ENCODE measurements around the gene KRTAP5-11. TPM values are rescaled to one million over a fixed set of nuclear protein-coding genes. Genes with fewer than 3 reads are reported as not detected.
"Not testable (repeated sequence)": the region's sequence is repeated elsewhere in the genome, so short reads cannot be mapped to it uniquely, and the experiment has no call there.

KRTAP5-11 gene
- total and polyA plus RNA-seq, 2 donors (not counting 1 experiment from before 2014, with no cell fraction given), result not detected

- no peak overlapping the region for H3K4me3 ChIP-seq (ENCODE audit: control extremely low read depth in 1 of 5, extremely low read depth in 1 of 5, insufficient read depth in 1 of 5, low read depth in 2 of 5, low read length in 4 of 5)
- CTCF ChIA-PET, result no interaction called here
- Mint-ChIP-seq H3K9me3 (ENCODE audit: insufficient read depth) (no peaks in the 10 kb centered on the region), H3K4me3 (no peak overlapping the region), H3K4me1 (no peaks in the 10 kb centered on the region), H3K27me3 (peaks cover 29% of the 10 kb centered on the region), H3K27ac (no peak overlapping the region)
- no peaks in the 10 kb centered on the region for H3K4me1 ChIP-seq (ENCODE audit: control insufficient read depth in 2 of 2, insufficient read depth in 2 of 2, low read length in 2 of 2)
- ATAC-seq (ENCODE audit: low read depth), result no peak
- intact Hi-C loops (cut with micrococcal nuclease), result no loop called here
- no peaks in the 10 kb centered on the region for H3K9me3 ChIP-seq (ENCODE audit: control extremely low read depth in 1 of 3, control insufficient read depth in 2 of 3, insufficient read depth in 1 of 3, low read length in 2 of 3)
- H4K20me1 ChIP-seq (ENCODE audit: control insufficient read depth, insufficient read depth, low read length, poor library complexity, severe bottlenecking), result no peaks in the 10 kb centered on the region
- H3K36me3 ChIP-seq (replicated peaks in 1 of 2; ENCODE audit: control extremely low read depth in 1 of 2, control insufficient read depth in 1 of 2, extremely low read depth in 1 of 2, insufficient read depth in 2 of 2, low read length in 1 of 2), result no peaks in the 10 kb centered on the region
- H3K27me3 ChIP-seq (replicated peaks in 1 of 4; ENCODE audit: control extremely low read depth in 1 of 4, control insufficient read depth in 3 of 4, insufficient read depth in 4 of 4, low read length in 3 of 4), result peaks cover 0 to 8% (median 4%) of the 10 kb centered on the region in 4 experiments
- TF ChIP-seq CTCF (IDR thresholded peaks at IDR 0.05) (no peak), EZH2 (IDR thresholded peaks at IDR 0.05; ENCODE audit: borderline replicate concordance, insufficient read depth, low read depth, low read length, poor library complexity, severe bottlenecking) (no peak)
- no peak for DNase-seq
- H3K27ac ChIP-seq (ENCODE audit: low read length in 2 of 2), result no peak overlapping the region
- H2AFZ ChIP-seq (ENCODE audit: insufficient read depth, low read depth, low read length, poor library complexity, severe bottlenecking), result no peak overlapping the region
- WGBS (ENCODE audit: insufficient coverage), result 84% methylated on average over 6 of the region's 8 CpGs
- no peak overlapping the region for H3K9ac ChIP-seq (ENCODE audit: low read length)
- H3K4me2 ChIP-seq (replicated peaks; ENCODE audit: low read depth, low read length, poor library complexity, severe bottlenecking), result no peak overlapping the region
- POLR2A ChIA-PET, result no interaction called here
- no peaks in the 10 kb centered on the region for H3K79me2 ChIP-seq (ENCODE audit: control insufficient read depth, insufficient read depth, low read length)
Measured at GRCh38 chr11:71568704-71569349, 13.8 kb downstream of the KRTAP5-11 start.

- H2AFZ ChIP-seq (ENCODE audit: insufficient read depth, low read depth, low read length, poor library complexity, severe bottlenecking); H3K27ac Mint-ChIP-seq; H3K4me1 Mint-ChIP-seq; DNase-seq; H4K20me1 ChIP-seq (ENCODE audit: control insufficient read depth, insufficient read depth, low read length, poor library complexity, severe bottlenecking); H3K4me2 ChIP-seq (replicated peaks; ENCODE audit: low read depth, low read length, poor library complexity, severe bottlenecking); H3K27ac ChIP-seq (ENCODE audit: low read length in 2 of 2); CTCF ChIA-PET; H3K9me3 Mint-ChIP-seq (ENCODE audit: insufficient read depth); H3K4me1 ChIP-seq (ENCODE audit: control insufficient read depth in 2 of 2, insufficient read depth in 2 of 2, low read length in 2 of 2); H3K4me3 ChIP-seq (ENCODE audit: control extremely low read depth in 1 of 5, extremely low read depth in 1 of 5, insufficient read depth in 1 of 5, low read depth in 2 of 5, low read length in 4 of 5); H3K36me3 ChIP-seq (replicated peaks in 1 of 2; ENCODE audit: control extremely low read depth in 1 of 2, control insufficient read depth in 1 of 2, extremely low read depth in 1 of 2, insufficient read depth in 2 of 2, low read length in 1 of 2); H3K9ac ChIP-seq (ENCODE audit: low read length); H3K9me3 ChIP-seq (ENCODE audit: control extremely low read depth in 1 of 3, control insufficient read depth in 2 of 3, insufficient read depth in 1 of 3, low read length in 2 of 3); H3K4me3 Mint-ChIP-seq; ATAC-seq (ENCODE audit: low read depth); H3K79me2 ChIP-seq (ENCODE audit: control insufficient read depth, insufficient read depth, low read length); intact Hi-C loops (cut with micrococcal nuclease): not testable (repeated sequence)
- WGBS (ENCODE audit: insufficient coverage), result 65% methylated on average over 2 of the region's 8 CpGs
- H3K27me3 Mint-ChIP-seq, result peaks cover 35% of the 10 kb centered on the region
- H3K27me3 ChIP-seq (replicated peaks in 1 of 4; ENCODE audit: control extremely low read depth in 1 of 4, control insufficient read depth in 3 of 4, insufficient read depth in 4 of 4, low read length in 3 of 4), result peaks cover 0 to 14% (median 10%) of the 10 kb centered on the region in 4 experiments
- POLR2A ChIA-PET, result interaction anchor here (0.6 kb wide), 1 partner anchor 115 kb away, joined by 4 read pairs; the partner anchor contains the start of gene NADSYN1
Measured at GRCh38 chr11:71567633-71568032, 15.0 kb downstream of the KRTAP5-11 start.

GRCh38 chr11:71566626-71567599 is 15.8 kb downstream of the KRTAP5-11 start:
- H3K36me3 ChIP-seq (replicated peaks in 1 of 2; ENCODE audit: control extremely low read depth in 1 of 2, control insufficient read depth in 1 of 2, extremely low read depth in 1 of 2, insufficient read depth in 2 of 2, low read length in 1 of 2); DNase-seq; H4K20me1 ChIP-seq (ENCODE audit: control insufficient read depth, insufficient read depth, low read length, poor library complexity, severe bottlenecking); ATAC-seq (ENCODE audit: low read depth); H3K4me3 ChIP-seq (ENCODE audit: control extremely low read depth in 1 of 5, extremely low read depth in 1 of 5, insufficient read depth in 1 of 5, low read depth in 2 of 5, low read length in 4 of 5); H3K4me2 ChIP-seq (replicated peaks; ENCODE audit: low read depth, low read length, poor library complexity, severe bottlenecking); H3K9me3 ChIP-seq (ENCODE audit: control extremely low read depth in 1 of 3, control insufficient read depth in 2 of 3, insufficient read depth in 1 of 3, low read length in 2 of 3); H3K4me1 ChIP-seq (ENCODE audit: control insufficient read depth in 2 of 2, insufficient read depth in 2 of 2, low read length in 2 of 2); H3K9ac ChIP-seq (ENCODE audit: low read length); intact Hi-C loops (cut with micrococcal nuclease); POLR2A ChIA-PET; CTCF ChIA-PET; H3K4me3 Mint-ChIP-seq; H3K4me1 Mint-ChIP-seq; H3K9me3 Mint-ChIP-seq (ENCODE audit: insufficient read depth); H3K27ac Mint-ChIP-seq; H3K27ac ChIP-seq (ENCODE audit: low read length in 2 of 2); H3K79me2 ChIP-seq (ENCODE audit: control insufficient read depth, insufficient read depth, low read length); H2AFZ ChIP-seq (ENCODE audit: insufficient read depth, low read depth, low read length, poor library complexity, severe bottlenecking): not testable (repeated sequence)
- H3K27me3 ChIP-seq (replicated peaks in 1 of 4; ENCODE audit: control extremely low read depth in 1 of 4, control insufficient read depth in 3 of 4, insufficient read depth in 4 of 4, low read length in 3 of 4), result peaks cover 0 to 14% (median 10%) of the 10 kb centered on the region in 4 experiments
- peaks cover 35% of the 10 kb centered on the region for H3K27me3 Mint-ChIP-seq
- 80% methylated on average over 9 of the region's 21 CpGs for WGBS (ENCODE audit: insufficient coverage)

Measured in B cell (primary cell).